Measurements from ENCODE around the gene PIEZO1.

DNA sequence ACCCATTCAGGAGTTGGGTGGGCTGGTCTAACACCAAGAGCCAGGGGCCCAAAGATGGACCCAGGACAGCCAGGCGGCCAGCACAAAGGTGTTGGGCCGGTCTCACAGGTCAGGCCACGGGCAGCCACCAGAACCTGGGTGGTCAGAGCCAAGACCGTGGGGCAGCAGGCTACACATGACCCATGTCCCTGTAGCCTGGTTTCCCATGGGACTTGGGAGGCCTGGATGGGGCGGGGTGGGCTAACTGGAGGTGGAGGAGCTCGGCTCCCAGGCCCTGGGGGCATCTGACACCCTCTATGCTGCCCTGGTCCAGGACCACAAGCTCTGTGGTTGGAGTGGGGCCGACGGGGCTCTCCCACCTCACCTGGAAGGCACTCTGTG is 61.5 kb downstream of the PIEZO1 start:
- TF ChIP-seq, protein P1, sequence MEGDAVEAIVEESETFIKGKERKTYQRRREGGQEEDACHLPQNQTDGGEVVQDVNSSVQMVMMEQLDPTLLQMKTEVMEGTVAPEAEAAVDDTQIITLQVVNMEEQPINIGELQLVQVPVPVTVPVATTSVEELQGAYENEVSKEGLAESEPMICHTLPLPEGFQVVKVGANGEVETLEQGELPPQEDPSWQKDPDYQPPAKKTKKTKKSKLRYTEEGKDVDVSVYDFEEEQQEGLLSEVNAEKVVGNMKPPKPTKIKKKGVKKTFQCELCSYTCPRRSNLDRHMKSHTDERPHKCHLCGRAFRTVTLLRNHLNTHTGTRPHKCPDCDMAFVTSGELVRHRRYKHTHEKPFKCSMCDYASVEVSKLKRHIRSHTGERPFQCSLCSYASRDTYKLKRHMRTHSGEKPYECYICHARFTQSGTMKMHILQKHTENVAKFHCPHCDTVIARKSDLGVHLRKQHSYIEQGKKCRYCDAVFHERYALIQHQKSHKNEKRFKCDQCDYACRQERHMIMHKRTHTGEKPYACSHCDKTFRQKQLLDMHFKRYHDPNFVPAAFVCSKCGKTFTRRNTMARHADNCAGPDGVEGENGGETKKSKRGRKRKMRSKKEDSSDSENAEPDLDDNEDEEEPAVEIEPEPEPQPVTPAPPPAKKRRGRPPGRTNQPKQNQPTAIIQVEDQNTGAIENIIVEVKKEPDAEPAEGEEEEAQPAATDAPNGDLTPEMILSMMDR (IDR thresholded peaks at IDR 0.05; ENCODE audit: insufficient read depth, low read depth, low read length) = no peak
- TF ChIP-seq EZH2 (IDR thresholded peaks at IDR 0.05; ENCODE audit: insufficient read depth, low read length) = no peak

All from astrocyte (in vitro differentiated cells and primary cell).